Glutamatergic neuron (in vitro differentiated cells): ENCODE measurements around the gene HLA-DPB1. TPM values are rescaled to one million over a fixed set of nuclear protein-coding genes. Genes with fewer than 3 reads are reported as not detected.
"Not testable (repeated sequence)": the region's sequence is repeated elsewhere in the genome, so short reads cannot be mapped to it uniquely, and the experiment has no call there.

Source experiments
- DNase-seq: peaks from one replicate; pipeline ENCODE4 v3.0.0; 2022
- H3K27ac Mint-ChIP-seq: one replicate; pipeline ENCODE4 v1.8.0; 2020; ENCODE audit warnings: mild to moderate bottlenecking, mixed read lengths, inconsistent platforms; ENCODE audit not compliant: unreplicated experiment
- H3K27me3 Mint-ChIP-seq: one replicate; pipeline ENCODE4 v1.8.0; 2020; ENCODE audit warnings: mild to moderate bottlenecking, moderate library complexity, mixed read lengths, inconsistent platforms; ENCODE audit not compliant: unreplicated experiment
- H3K36me3 Mint-ChIP-seq: one replicate; pipeline ENCODE4 v1.8.0; 2020; ENCODE audit warnings: mild to moderate bottlenecking, mixed read lengths, inconsistent platforms; ENCODE audit not compliant: unreplicated experiment
- H3K4me1 Mint-ChIP-seq: one replicate; pipeline ENCODE4 v1.8.0; 2020; ENCODE audit warnings: mild to moderate bottlenecking, low read depth, mixed read lengths, inconsistent platforms; ENCODE audit not compliant: unreplicated experiment
- H3K4me3 Mint-ChIP-seq: one replicate; pipeline ENCODE4 v1.8.0; 2020; ENCODE audit warnings: mild to moderate bottlenecking, mixed read lengths, inconsistent platforms; ENCODE audit not compliant: unreplicated experiment
- H3K9me3 Mint-ChIP-seq: one replicate; pipeline ENCODE4 v1.8.0; 2020; ENCODE audit warnings: mild to moderate bottlenecking, moderate library complexity, mixed read lengths, inconsistent platforms; ENCODE audit not compliant: unreplicated experiment
- total RNA-seq: library from RNA; stranded (reverse); fragmentation: NEBNext Ultra II Directional; extraction: Animal tissue kit (Norgen Biotek cat#: 25700); gene quantifications from one replicate; pipeline ENCODE4 v1.2.1, GENCODE V29; 2021; ENCODE audit not compliant: unreplicated experiment
- TF ChIP-seq, protein P1 (sequence below): fragments of 200-600 bp; sonication (generic); IDR thresholded peaks from one replicate; pipeline ENCODE4 v1.5.0; 2021; ENCODE audit not compliant: partially characterized antibody, unreplicated experiment

Gene HLA-DPB1
- total RNA-seq, 1 donor from 2014 or later, result 4.7 TPM

DNA sequence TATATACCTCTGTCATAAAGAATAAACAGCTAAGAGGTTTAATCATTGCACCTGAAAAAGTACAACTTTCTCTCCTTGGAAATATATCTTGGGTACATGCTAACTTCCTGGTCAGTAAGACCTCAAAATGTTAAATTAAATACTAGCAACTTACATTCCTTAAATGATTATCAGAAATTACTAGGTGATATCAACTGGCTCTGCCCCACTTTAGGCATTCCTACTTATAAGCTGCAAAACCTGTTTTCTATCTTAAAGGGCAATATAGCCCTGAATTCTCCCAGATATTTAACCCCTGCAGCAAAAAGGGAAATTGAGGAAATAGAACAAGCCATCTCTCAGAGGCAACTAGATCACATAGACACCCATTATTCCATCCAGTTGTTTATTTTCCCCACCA lies 23.2 kb upstream of the HLA-DPB1 start:
- Mint-ChIP-seq H3K4me1 (no peaks in the 10 kb centered on the region), H3K27ac (no peak overlapping the region)

DNA sequence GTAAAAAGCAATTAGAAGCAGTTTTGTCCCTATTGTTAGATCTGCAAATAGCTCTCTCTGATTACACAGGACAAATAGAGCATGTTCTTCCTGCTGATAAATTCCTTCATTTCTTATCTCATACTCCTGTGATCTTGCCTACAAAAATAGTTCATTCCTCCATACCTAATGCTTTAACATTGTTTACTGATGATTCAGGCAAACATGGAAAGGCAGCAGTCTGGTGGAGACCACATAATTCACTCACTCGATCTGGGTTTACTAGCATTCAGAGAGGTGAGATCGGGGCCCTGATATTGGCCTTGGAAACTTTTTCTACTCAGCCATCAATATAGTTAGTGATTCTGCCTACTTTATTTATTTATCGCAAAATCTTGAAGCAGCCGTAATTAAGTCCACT lies 22.6 kb upstream of the HLA-DPB1 start:
- no peak for DNase-seq
- Mint-ChIP-seq H3K4me3 (no peak overlapping the region), H3K4me1 (no peaks in the 10 kb centered on the region), H3K36me3 (peaks cover 6% of the 10 kb centered on the region), H3K27ac (no peak overlapping the region), H3K27me3 (no peaks in the 10 kb centered on the region), H3K9me3 (peaks cover 1% of the 10 kb centered on the region)
- TF ChIP-seq, protein P1, sequence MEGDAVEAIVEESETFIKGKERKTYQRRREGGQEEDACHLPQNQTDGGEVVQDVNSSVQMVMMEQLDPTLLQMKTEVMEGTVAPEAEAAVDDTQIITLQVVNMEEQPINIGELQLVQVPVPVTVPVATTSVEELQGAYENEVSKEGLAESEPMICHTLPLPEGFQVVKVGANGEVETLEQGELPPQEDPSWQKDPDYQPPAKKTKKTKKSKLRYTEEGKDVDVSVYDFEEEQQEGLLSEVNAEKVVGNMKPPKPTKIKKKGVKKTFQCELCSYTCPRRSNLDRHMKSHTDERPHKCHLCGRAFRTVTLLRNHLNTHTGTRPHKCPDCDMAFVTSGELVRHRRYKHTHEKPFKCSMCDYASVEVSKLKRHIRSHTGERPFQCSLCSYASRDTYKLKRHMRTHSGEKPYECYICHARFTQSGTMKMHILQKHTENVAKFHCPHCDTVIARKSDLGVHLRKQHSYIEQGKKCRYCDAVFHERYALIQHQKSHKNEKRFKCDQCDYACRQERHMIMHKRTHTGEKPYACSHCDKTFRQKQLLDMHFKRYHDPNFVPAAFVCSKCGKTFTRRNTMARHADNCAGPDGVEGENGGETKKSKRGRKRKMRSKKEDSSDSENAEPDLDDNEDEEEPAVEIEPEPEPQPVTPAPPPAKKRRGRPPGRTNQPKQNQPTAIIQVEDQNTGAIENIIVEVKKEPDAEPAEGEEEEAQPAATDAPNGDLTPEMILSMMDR, result no peak

More for the DNA sequence above, 23.2 kb upstream of the HLA-DPB1 start:
- H3K4me3 Mint-ChIP-seq, result no peak overlapping the region
- TF ChIP-seq, protein P1, result no peak
- peaks cover 6% of the 10 kb centered on the region for H3K36me3 Mint-ChIP-seq
- peaks cover 1% of the 10 kb centered on the region for H3K9me3 Mint-ChIP-seq
- no peaks in the 10 kb centered on the region for H3K27me3 Mint-ChIP-seq
- no peak for DNase-seq

DNA sequence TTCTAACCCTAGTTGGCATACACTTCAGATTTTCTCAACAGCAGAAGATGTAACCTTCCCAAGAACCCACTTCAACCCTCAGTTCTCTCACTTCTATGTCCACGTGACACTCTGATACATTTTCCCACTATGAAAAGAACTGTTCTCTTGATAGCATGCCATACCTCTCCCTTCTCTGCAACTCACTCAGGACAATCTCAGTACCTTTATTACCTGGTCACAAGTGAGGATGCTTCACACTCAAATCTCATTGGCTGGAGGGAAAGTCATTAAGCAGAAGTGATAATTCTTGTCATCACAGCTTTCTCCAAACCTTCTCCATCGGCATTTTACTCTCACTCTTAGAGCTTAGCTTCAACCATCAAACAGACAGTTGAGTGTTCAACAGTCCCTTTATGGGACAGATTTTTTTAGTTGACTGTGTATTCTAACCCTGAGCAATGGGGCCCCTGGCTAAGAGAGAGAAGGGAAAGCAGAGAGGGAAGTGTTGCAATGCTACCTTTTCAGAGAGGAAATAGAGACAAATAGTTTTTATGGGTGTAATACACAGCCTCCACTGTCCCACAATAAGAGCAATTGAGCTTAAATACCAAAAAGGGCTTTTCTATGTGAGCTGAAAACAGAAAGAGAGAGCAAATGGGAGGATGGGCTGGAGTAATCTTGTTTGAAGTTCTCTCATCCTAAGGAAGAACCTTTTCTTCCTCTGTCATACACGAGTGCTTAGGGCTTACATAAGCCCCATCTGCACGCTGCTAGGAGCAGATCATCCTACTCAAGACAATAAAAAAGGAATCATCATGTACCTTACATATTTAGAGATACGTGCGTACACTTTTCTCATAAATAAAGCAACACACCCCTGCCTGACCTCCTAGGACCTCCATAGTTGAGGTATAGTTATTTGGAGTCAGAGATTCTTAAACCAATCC lies 18.3 kb upstream of the HLA-DPB1 start:
- peaks cover 1% of the 10 kb centered on the region for H3K9me3 Mint-ChIP-seq
- H3K27ac Mint-ChIP-seq, result no peak overlapping the region
- H3K36me3 Mint-ChIP-seq, result peaks cover 10% of the 10 kb centered on the region
- TF ChIP-seq, protein P1, result no peak
- DNase-seq, result no peak
- H3K27me3 Mint-ChIP-seq, result peaks cover 1% of the 10 kb centered on the region
- H3K4me1 Mint-ChIP-seq, result no peaks in the 10 kb centered on the region
- no peak overlapping the region for H3K4me3 Mint-ChIP-seq

DNA sequence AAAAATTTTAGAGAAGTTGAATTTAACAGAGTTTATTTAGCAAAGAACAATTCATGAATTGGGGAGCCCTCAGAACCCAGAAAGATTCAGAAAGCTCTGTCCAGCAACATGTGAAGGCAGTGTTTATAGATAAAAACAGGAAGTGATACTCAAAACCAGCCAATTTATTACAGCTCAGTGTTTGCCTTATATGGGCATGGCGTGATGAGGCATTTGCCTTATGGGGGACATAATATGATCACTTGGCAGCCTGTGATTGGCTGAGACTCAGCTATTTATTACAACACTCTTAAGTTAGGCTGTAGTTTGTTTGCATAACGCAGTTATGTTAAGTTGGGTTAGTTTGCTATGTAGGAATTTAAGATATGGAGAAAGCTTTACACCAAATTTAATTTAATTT lies 13.8 kb upstream of the HLA-DPB1 start:
- no peak for DNase-seq
- H3K4me3 Mint-ChIP-seq, result no peak overlapping the region
- peaks cover 1% of the 10 kb centered on the region for H3K27me3 Mint-ChIP-seq
- no peak overlapping the region for H3K27ac Mint-ChIP-seq
- TF ChIP-seq, protein P1, result no peak
- H3K9me3 Mint-ChIP-seq, result no peaks in the 10 kb centered on the region
- peaks cover 4% of the 10 kb centered on the region for H3K36me3 Mint-ChIP-seq
- no peaks in the 10 kb centered on the region for H3K4me1 Mint-ChIP-seq

DNA sequence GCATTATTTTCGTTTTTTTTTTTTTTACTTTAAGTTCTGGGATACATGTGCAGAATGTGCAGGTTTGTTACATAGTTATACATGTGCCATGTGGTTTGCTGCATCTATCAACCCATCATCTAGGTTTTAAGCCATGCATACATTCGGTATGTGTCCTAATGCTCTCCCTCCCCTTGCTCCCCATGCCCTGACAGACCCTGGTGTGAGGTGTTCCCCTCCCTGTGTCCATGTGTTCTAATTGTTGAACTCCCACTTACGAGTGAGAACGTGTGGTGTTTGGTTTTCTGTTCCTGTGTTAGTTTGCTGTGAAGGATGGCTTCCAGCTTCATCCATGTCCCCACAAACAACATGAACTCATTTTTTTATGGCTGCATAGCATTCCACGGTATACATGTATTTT lies 12.4 kb upstream of the HLA-DPB1 start:
- H3K4me3 Mint-ChIP-seq, DNase-seq, H3K4me1 Mint-ChIP-seq, H3K36me3 Mint-ChIP-seq, H3K27me3 Mint-ChIP-seq, H3K27ac Mint-ChIP-seq, H3K9me3 Mint-ChIP-seq: not testable (repeated sequence)
